ENCODE data around the gene PSMD6.

DNA sequence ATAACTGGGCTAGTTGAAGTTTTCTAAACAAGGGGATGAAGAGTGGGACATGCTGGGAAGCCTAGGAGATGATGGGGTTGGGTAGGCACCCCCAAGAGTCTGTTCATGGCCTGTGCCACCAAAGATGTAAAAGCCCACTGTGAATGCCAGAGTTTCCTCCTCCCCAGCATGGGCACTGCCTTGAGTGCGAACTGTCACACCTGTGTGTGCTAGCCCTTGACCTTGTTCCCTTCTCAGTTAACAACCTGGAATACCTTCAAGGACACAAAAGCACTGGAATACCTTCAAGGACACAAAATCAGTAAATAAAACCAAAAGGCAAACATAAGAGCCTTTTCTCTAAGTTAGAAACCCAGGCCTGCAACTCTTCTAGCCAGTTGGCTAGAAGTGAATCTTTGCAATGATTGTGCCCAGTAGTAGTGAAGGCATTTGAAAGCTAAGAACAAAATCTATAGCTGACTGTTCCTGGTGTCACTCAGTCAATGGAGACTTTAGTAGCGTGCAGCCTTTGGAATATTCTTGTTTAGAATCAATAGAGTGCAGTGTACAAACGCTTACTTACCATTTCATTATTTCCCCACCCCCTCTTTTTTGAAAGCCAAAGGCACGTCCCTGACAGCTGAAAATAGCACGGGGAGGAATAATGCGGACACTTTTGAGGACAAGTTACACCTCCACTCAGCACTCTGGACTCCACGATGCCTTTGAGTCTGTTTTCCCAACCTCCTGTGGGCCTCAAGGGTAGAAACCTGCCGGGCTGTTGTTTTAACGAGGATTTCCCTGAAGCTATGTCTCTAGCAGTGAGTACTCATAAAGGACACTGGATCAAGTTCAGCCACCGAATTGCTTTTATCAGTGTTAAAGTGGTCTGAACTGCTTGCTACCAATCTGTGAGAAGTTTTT, 24.2 kb downstream of the PSMD6 start:
- TF ChIP-seq, protein P1, sequence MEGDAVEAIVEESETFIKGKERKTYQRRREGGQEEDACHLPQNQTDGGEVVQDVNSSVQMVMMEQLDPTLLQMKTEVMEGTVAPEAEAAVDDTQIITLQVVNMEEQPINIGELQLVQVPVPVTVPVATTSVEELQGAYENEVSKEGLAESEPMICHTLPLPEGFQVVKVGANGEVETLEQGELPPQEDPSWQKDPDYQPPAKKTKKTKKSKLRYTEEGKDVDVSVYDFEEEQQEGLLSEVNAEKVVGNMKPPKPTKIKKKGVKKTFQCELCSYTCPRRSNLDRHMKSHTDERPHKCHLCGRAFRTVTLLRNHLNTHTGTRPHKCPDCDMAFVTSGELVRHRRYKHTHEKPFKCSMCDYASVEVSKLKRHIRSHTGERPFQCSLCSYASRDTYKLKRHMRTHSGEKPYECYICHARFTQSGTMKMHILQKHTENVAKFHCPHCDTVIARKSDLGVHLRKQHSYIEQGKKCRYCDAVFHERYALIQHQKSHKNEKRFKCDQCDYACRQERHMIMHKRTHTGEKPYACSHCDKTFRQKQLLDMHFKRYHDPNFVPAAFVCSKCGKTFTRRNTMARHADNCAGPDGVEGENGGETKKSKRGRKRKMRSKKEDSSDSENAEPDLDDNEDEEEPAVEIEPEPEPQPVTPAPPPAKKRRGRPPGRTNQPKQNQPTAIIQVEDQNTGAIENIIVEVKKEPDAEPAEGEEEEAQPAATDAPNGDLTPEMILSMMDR (IDR thresholded peaks at IDR 0.05), result no peak
- TF ChIP-seq POLR2A (IDR thresholded peaks at IDR 0.05), result no peak

All from breast epithelium (tissue), 3 donors.